HG03354 (cell line): Measurements from ENCODE around the gene NFIX.
A peak's percentile ranks its signal among the peaks of the same experiment; 100 is the strongest.

Source experiments
- ATAC-seq: cut with Tn5 transposase; IDR thresholded peaks from one replicate; pipeline ENCODE4 v1.9.1; 2021; ENCODE audit warnings: mild to moderate bottlenecking; ENCODE audit not compliant: unreplicated experiment, poor library complexity, severe bottlenecking

NFIX gene

GRCh38 chr19:13116282-13117175 lies 121.3 kb downstream of the NFIX start, which contains the start of gene TRMT1:
TRMT1 (minus strand) TSS chr19:13116740; CDS start chr19:13116399, 341 bp downstream.
- ATAC-seq = peak; percentile 59

- ATAC-seq = no peak
Measured at GRCh38 chr19:13117176-13117771, 122.0 kb downstream of the NFIX start.

GRCh38 chr19:13117772-13118423 lies 122.6 kb downstream of the NFIX start, which contains the start of gene NACC1:
NACC1 (plus strand) TSS chr19:13118264; CDS start chr19:13135208, 16,944 bp downstream.
- peak; percentile 63 for ATAC-seq

GRCh38 chr19:13118424-13119193 lies 123.3 kb downstream of the NFIX start:
- peak; percentile 5 for ATAC-seq

GRCh38 chr19:13119627-13120026 lies 124.4 kb downstream of the NFIX start:
- no peak for ATAC-seq

GRCh38 chr19:13120031-13120430 lies 124.8 kb downstream of the NFIX start:
- ATAC-seq = no peak

GRCh38 chr19:13120817-13121216 lies 125.5 kb downstream of the NFIX start:
- no peak for ATAC-seq

GRCh38 chr19:13121551-13122274 lies 126.4 kb downstream of the NFIX start:
- no peak for ATAC-seq

GRCh38 chr19:13122275-13122878 lies 127.1 kb downstream of the NFIX start:
- ATAC-seq = no peak

GRCh38 chr19:13122980-13123957 lies 128.0 kb downstream of the NFIX start:
- ATAC-seq = no peak

GRCh38 chr19:13127051-13127450 lies 131.8 kb downstream of the NFIX start:
- ATAC-seq = no peak

GRCh38 chr19:13127811-13128575 lies 132.7 kb downstream of the NFIX start:
- ATAC-seq = no peak

GRCh38 chr19:13128583-13128982 lies 133.3 kb downstream of the NFIX start:
- no peak for ATAC-seq

- no peak for ATAC-seq
Measured at GRCh38 chr19:13129384-13129783, 134.1 kb downstream of the NFIX start.

- no peak for ATAC-seq
Measured at GRCh38 chr19:13130886-13131490, 135.7 kb downstream of the NFIX start.

- ATAC-seq = no peak
Measured at GRCh38 chr19:13132471-13133180, 137.4 kb downstream of the NFIX start.
